Measurements from ENCODE around the gene C16orf90.
"Not testable (repeated sequence)": the region's sequence is repeated elsewhere in the genome, so short reads cannot be mapped to it uniquely, and the experiment has no call there.

The C16orf90 gene

DNA sequence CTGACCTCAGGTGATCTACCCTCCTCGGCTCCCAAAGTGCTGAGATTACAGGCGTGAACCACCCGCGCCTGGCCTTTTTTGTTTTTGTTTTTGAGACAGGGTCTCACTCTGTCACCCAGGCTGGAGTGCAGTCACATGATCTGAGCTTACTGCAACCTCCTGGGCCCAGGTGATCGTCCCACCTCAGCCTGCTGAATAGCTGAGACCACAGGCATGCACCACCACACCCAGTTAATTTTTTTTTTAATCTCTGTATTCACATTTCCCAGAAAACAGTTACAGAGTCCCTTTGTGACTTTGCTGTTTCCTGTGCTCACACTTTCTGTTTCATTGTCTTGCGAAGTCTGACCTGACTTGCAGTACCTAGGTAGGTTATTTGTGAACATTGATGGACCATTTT is 8.2 kb upstream of the C16orf90 start:
- ATAC-seq: no peak
- TF ChIP-seq, protein P1, sequence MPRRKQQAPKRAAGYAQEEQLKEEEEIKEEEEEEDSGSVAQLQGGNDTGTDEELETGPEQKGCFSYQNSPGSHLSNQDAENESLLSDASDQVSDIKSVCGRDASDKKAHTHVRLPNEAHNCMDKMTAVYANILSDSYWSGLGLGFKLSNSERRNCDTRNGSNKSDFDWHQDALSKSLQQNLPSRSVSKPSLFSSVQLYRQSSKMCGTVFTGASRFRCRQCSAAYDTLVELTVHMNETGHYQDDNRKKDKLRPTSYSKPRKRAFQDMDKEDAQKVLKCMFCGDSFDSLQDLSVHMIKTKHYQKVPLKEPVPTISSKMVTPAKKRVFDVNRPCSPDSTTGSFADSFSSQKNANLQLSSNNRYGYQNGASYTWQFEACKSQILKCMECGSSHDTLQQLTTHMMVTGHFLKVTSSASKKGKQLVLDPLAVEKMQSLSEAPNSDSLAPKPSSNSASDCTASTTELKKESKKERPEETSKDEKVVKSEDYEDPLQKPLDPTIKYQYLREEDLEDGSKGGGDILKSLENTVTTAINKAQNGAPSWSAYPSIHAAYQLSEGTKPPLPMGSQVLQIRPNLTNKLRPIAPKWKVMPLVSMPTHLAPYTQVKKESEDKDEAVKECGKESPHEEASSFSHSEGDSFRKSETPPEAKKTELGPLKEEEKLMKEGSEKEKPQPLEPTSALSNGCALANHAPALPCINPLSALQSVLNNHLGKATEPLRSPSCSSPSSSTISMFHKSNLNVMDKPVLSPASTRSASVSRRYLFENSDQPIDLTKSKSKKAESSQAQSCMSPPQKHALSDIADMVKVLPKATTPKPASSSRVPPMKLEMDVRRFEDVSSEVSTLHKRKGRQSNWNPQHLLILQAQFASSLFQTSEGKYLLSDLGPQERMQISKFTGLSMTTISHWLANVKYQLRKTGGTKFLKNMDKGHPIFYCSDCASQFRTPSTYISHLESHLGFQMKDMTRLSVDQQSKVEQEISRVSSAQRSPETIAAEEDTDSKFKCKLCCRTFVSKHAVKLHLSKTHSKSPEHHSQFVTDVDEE (CRISPR knock-in tag; IDR thresholded peaks at IDR 0.05): no peak
- TF ChIP-seq BACH2 (CRISPR knock-in tag; IDR thresholded peaks at IDR 0.05; ENCODE audit: borderline replicate concordance) (no peak), TOX (CRISPR knock-in tag; IDR thresholded peaks at IDR 0.05; ENCODE audit: borderline replicate concordance) (no peak), ZNF8 (CRISPR knock-in tag; IDR thresholded peaks at IDR 0.05) (no peak), TCF4 (CRISPR knock-in tag; IDR thresholded peaks at IDR 0.05; ENCODE audit: borderline replicate concordance) (no peak), CSDC2 (CRISPR knock-in tag; IDR thresholded peaks at IDR 0.05) (no peak), ZNF565 (CRISPR knock-in tag; conservative IDR thresholded peaks at IDR 0.05; ENCODE audit: low read depth) (no peak), ZNF70 (CRISPR knock-in tag; IDR thresholded peaks at IDR 0.05) (no peak), GLIS3 (CRISPR knock-in tag; IDR thresholded peaks at IDR 0.05) (no peak), ESRRG (CRISPR knock-in tag; IDR thresholded peaks at IDR 0.05) (no peak), RARB (CRISPR knock-in tag; IDR thresholded peaks at IDR 0.05) (no peak), OSR1 (CRISPR knock-in tag; IDR thresholded peaks at IDR 0.05) (no peak), ARNTL (CRISPR knock-in tag; IDR thresholded peaks at IDR 0.05; ENCODE audit: borderline replicate concordance, low read depth) (no peak)
- TF ChIP-seq, protein P2, sequence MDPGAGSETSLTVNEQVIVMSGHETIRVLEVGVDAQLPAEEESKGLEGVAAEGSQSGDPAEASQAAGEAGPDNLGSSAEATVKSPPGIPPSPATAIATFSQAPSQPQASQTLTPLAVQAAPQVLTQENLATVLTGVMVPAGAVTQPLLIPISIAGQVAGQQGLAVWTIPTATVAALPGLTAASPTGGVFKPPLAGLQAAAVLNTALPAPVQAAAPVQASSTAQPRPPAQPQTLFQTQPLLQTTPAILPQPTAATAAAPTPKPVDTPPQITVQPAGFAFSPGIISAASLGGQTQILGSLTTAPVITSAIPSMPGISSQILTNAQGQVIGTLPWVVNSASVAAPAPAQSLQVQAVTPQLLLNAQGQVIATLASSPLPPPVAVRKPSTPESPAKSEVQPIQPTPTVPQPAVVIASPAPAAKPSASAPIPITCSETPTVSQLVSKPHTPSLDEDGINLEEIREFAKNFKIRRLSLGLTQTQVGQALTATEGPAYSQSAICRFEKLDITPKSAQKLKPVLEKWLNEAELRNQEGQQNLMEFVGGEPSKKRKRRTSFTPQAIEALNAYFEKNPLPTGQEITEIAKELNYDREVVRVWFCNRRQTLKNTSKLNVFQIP (CRISPR knock-in tag; IDR thresholded peaks at IDR 0.05; ENCODE audit: borderline replicate concordance, low read depth): no peak
- TF ChIP-seq, protein P3, sequence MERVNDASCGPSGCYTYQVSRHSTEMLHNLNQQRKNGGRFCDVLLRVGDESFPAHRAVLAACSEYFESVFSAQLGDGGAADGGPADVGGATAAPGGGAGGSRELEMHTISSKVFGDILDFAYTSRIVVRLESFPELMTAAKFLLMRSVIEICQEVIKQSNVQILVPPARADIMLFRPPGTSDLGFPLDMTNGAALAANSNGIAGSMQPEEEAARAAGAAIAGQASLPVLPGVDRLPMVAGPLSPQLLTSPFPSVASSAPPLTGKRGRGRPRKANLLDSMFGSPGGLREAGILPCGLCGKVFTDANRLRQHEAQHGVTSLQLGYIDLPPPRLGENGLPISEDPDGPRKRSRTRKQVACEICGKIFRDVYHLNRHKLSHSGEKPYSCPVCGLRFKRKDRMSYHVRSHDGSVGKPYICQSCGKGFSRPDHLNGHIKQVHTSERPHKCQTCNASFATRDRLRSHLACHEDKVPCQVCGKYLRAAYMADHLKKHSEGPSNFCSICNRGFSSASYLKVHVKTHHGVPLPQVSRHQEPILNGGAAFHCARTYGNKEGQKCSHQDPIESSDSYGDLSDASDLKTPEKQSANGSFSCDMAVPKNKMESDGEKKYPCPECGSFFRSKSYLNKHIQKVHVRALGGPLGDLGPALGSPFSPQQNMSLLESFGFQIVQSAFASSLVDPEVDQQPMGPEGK (CRISPR knock-in tag; IDR thresholded peaks at IDR 0.05; ENCODE audit: borderline replicate concordance): no peak
- TF ChIP-seq, protein P4, sequence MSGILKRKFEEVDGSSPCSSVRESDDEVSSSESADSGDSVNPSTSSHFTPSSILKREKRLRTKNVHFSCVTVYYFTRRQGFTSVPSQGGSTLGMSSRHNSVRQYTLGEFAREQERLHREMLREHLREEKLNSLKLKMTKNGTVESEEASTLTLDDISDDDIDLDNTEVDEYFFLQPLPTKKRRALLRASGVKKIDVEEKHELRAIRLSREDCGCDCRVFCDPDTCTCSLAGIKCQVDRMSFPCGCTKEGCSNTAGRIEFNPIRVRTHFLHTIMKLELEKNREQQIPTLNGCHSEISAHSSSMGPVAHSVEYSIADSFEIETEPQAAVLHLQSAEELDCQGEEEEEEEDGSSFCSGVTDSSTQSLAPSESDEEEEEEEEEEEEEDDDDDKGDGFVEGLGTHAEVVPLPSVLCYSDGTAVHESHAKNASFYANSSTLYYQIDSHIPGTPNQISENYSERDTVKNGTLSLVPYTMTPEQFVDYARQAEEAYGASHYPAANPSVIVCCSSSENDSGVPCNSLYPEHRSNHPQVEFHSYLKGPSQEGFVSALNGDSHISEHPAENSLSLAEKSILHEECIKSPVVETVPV (CRISPR knock-in tag; IDR thresholded peaks at IDR 0.05): no peak
- TF ChIP-seq, protein P5, sequence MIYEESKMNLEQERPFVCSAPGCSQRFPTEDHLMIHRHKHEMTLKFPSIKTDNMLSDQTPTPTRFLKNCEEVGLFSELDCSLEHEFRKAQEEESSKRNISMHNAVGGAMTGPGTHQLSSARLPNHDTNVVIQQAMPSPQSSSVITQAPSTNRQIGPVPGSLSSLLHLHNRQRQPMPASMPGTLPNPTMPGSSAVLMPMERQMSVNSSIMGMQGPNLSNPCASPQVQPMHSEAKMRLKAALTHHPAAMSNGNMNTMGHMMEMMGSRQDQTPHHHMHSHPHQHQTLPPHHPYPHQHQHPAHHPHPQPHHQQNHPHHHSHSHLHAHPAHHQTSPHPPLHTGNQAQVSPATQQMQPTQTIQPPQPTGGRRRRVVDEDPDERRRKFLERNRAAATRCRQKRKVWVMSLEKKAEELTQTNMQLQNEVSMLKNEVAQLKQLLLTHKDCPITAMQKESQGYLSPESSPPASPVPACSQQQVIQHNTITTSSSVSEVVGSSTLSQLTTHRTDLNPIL (CRISPR knock-in tag; IDR thresholded peaks at IDR 0.05; ENCODE audit: low read depth): no peak

DNA sequence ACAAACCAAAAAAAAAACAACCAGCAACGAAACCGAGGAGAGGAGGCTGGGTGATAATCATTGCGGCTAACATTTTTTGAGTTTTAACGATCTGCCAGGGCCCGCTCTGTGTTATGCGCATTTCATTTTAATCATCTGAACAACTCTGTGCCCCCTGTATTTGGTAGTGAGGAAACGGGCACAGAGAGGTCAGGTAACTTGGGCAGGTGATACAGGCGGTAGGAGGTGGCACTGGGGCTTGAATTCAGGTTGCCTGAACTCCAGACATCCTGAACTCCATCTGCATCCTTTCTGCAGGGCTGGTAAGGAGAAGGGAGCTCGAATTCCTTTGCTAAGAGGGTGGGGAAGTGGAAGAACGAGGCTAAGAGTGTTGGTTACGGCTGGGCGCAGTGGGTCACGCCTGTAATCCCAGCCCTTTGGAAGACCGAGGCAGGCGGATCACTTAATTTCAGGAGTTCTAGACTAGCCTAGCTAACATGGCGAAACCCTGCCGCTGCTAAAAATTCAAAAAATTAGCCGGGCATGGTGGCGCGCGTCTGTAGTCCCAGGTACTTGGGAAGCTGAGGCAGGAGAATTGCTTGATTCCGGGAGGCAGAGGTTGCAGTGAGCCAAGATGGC is 6.6 kb upstream of the C16orf90 start:
- ATAC-seq: no peak
- no peak for TF ChIP-seq ZNF70 (CRISPR knock-in tag; IDR thresholded peaks at IDR 0.05)
- TF ChIP-seq GLIS3 (CRISPR knock-in tag; IDR thresholded peaks at IDR 0.05): no peak
- no peak for TF ChIP-seq TOX (CRISPR knock-in tag; IDR thresholded peaks at IDR 0.05; ENCODE audit: borderline replicate concordance)
- TF ChIP-seq, protein P5 (CRISPR knock-in tag; IDR thresholded peaks at IDR 0.05; ENCODE audit: low read depth): no peak
- no peak for TF ChIP-seq SNAI2 (CRISPR knock-in tag; IDR thresholded peaks at IDR 0.05)
- no peak for TF ChIP-seq OSR1 (CRISPR knock-in tag; IDR thresholded peaks at IDR 0.05)
- TF ChIP-seq ARNTL (CRISPR knock-in tag; IDR thresholded peaks at IDR 0.05; ENCODE audit: borderline replicate concordance, low read depth): no peak
- TF ChIP-seq, protein P2 (CRISPR knock-in tag; IDR thresholded peaks at IDR 0.05; ENCODE audit: borderline replicate concordance, low read depth): no peak
- TF ChIP-seq, protein P4 (CRISPR knock-in tag; IDR thresholded peaks at IDR 0.05): no peak
- TF ChIP-seq ISL1 (CRISPR knock-in tag; IDR thresholded peaks at IDR 0.05): no peak

DNA sequence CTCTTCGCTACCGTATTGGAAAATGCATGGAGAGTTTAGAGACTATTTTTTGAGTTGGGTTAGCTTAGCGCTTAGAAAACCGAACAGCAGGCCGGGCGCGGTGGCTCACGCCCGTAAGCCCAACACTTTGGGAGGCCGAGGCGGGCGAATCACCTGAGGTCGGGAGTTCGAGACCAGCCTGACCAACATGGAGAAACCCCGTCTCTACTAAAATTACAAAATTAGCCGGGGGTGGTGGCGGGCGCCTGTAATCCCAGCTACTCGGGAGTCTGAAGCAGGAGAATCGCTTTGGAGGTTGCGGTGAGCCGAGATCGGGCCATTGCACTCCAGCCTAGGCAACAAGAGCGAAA is 6.1 kb upstream of the C16orf90 start:
- ATAC-seq: not testable (repeated sequence)
